Activated effector memory CD4-positive, alpha-beta T cell treated with anti-CD3 and anti-CD28 coated beads, Interleukin-2, amount 50 U/mL, for 16 hours (primary cell): ENCODE data around the gene C1QTNF9B.

Source experiments
- DNase-seq: peaks from one replicate; pipeline ENCODE4 v3.0.0-alpha.2; 2020

Gene C1QTNF9B

DNA sequence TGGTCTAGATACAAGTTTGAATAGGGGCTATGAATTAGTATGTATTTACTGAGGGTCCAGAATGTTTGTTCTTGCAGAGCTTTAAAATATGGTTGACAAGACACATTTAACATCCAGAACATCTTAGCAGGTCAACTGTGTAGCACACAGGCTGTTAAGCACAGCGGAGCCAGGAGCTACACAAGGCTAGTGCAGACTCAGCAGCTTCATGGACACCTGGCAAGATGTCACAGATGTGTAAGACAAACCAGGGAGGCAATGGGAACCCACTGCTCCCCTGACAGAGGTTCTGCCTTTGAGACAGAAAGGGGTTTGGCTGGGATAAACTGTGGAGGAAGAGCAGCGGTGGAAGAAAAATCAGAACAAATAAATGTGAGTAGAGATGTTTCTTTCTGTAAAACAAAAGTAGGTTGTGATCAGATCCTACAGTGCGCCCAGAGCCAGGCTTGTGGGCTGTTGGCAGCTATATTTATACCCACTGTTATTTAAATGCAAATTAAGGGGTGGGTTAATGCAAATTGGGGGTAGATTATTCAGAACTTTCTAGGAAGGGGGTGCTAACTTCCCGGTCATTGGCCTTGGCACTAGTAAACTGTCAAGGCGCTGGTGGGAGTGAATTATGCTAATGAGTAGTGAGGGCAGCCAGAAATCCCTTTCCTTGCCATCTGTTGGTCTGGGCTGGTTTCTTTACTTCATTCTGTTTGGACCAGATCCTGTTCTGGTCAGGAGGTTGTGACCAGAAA lies 41.1 kb downstream of the C1QTNF9B start:
- DNase-seq: no peak

- DNase-seq: no peak
These were observed 41.9 kb downstream of the C1QTNF9B start for GRCh38 chr13:23855360-23855759.

- no peak for DNase-seq
These were observed 45.0 kb downstream of the C1QTNF9B start for GRCh38 chr13:23852351-23852750.

GRCh38 chr13:23851106-23851505 lies 46.2 kb downstream of the C1QTNF9B start:
- no peak for DNase-seq

DNA sequence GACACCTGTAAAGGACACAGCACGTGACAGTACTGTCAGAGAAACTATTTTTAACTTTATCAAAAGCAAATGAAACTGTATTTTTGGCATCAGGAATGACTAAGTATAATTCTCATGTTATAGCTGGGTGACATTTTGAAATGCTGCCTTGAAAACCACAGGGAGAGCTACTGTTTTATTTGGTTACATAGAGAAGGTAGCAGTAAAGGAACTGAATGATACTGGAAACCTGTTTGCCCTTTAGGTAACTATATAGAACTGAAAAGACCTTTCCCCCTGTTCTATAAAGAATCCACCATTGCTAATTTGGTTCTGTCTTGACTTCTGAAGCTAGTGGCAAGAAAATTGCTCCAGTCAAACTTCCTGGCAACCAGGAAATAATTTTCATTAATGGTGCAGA lies 47.2 kb downstream of the C1QTNF9B start:
- no peak for DNase-seq

- no peak for DNase-seq
These were observed 47.6 kb downstream of the C1QTNF9B start for GRCh38 chr13:23849670-23850069.

DNA sequence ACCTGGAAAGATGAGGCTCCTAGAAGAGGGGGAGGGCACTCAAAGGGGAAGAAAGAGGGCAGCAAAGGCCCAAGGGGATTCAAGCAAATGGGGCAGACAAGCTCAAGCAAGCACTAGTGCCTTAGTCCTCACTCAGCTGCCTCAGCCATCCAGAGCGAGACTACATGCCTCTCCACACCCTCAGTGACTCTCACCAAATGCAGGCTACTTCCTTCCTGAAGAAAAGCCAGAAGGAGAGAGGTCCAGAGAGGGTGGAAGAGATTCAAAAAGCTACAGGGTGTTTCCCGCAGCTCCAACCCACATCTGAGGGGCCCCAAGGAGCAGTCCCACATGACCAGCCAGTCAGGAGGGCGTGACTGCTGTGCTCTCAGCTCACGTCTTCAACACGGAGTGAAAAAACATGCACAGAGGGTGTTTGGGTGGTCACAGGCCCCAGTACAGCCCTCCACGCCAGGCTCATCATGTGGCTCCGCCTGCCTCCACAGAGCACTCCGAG lies 48.6 kb downstream of the C1QTNF9B start:
- DNase-seq: no peak

- no peak for DNase-seq
These were observed 49.3 kb downstream of the C1QTNF9B start for GRCh38 chr13:23848019-23848418.

- no peak for DNase-seq
These were observed 49.8 kb downstream of the C1QTNF9B start for GRCh38 chr13:23847497-23847896.

- DNase-seq: no peak
These were observed 52.1 kb downstream of the C1QTNF9B start for GRCh38 chr13:23845105-23845725.

GRCh38 chr13:23844132-23844531 lies 53.2 kb downstream of the C1QTNF9B start:
- no peak for DNase-seq

DNA sequence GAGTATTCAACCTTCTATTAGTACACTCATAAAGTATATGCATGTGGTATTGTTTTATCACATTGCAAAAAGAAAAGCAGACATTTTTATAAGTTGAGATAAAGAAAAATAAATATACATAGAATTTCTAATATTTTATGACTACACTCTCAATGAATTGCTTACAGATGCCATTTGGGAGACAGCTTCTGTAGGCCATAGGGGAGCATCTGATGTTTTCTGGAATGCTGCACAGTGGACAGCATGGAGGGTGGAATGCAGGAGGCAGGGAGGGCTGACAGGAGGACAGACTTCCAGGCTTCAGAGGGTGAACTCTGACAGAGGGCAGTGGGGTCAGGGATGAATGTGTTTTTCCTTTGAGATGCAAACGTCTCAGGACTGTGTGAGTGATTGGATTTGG lies 53.9 kb downstream of the C1QTNF9B start:
- DNase-seq: no peak

DNA sequence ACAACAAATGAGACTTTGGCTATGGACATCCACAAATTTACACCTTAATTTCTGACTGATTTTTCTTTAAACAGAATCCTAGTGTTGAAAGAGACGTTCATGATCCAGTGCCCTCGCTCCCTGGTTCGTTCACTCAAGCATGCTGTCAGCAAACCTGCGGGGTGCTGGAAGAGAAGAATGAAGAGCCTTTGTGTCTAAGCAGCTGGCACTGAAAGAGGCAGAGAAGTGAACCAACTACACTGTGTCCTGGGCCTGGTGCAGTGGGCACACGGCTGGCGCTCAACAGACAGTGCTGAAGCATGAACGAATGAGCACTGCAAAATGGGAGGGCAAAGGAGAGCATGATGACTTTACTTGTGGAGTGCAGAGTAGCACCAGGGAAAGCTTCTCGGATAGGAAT lies 54.9 kb downstream of the C1QTNF9B start:
- no peak for DNase-seq
